Measurements from ENCODE around the gene DPEP3. TPM values are rescaled to one million over a fixed set of nuclear protein-coding genes. Genes with fewer than 3 reads are reported as not detected.
"Not testable (repeated sequence)": the region's sequence is repeated elsewhere in the genome, so short reads cannot be mapped to it uniquely, and the experiment has no call there.

DPEP3 gene
- total and polyA plus RNA-seq, 2 donors from 2014 or later, result 0.19 TPM; not detected in 1

- Histone ChIP-seq H3K4me1 (ENCODE audit: control insufficient read depth in 2 of 3, insufficient read depth in 2 of 3, low read depth in 1 of 3, low read length in 3 of 3) (no peaks in the 10 kb centered on the region), H3K27ac (ENCODE audit: low read depth in 2 of 2, low read length in 2 of 2) (no peak overlapping the region), H3K9ac (ENCODE audit: low read length in 3 of 3) (no peak overlapping the region), H3K27me3 (ENCODE audit: control insufficient read depth, insufficient read depth, low read length) (no peaks in the 10 kb centered on the region), H3K9me3 (ENCODE audit: control insufficient read depth in 2 of 3, insufficient read depth in 1 of 3, low read length in 3 of 3) (no peaks in the 10 kb centered on the region), H3K4me3 (ENCODE audit: low read length in 3 of 3) (no peak overlapping the region), H3K36me3 (ENCODE audit: control insufficient read depth in 2 of 3, insufficient read depth in 3 of 3, low read length in 3 of 3) (no peaks in the 10 kb centered on the region)
- TF ChIP-seq, protein P1, sequence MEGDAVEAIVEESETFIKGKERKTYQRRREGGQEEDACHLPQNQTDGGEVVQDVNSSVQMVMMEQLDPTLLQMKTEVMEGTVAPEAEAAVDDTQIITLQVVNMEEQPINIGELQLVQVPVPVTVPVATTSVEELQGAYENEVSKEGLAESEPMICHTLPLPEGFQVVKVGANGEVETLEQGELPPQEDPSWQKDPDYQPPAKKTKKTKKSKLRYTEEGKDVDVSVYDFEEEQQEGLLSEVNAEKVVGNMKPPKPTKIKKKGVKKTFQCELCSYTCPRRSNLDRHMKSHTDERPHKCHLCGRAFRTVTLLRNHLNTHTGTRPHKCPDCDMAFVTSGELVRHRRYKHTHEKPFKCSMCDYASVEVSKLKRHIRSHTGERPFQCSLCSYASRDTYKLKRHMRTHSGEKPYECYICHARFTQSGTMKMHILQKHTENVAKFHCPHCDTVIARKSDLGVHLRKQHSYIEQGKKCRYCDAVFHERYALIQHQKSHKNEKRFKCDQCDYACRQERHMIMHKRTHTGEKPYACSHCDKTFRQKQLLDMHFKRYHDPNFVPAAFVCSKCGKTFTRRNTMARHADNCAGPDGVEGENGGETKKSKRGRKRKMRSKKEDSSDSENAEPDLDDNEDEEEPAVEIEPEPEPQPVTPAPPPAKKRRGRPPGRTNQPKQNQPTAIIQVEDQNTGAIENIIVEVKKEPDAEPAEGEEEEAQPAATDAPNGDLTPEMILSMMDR (IDR thresholded peaks at IDR 0.05; ENCODE audit: borderline replicate concordance, extremely low read depth, insufficient read depth), result no peak
- intact Hi-C loops (cut with DNase I), result no loop called here
- no peak for FAIRE-seq
- no peak for DNase-seq
Measured at GRCh38 chr16:67975321-67976105, 4.8 kb downstream of the DPEP3 start.

DNA sequence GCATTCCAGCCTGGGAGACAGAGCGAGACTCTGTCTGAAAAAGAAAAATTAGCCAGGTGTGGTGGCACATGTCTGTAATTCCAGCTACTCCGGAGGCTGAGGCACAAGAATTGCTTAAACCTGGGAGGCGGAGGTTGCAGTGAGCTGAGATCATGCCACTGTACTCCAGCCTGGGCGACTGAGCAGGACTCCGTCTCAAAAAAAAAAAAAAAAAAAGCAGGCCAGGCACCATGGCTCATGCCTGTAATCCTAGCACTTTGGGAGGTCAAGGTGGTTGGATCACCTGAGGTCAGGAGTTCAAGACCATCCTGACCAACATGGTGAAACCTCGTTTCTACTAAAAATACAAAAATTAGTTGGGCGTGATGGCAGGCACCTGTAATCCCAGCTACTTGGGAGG, 8.0 kb downstream of the DPEP3 start:
- H3K27me3 ChIP-seq (ENCODE audit: control insufficient read depth, insufficient read depth, low read length); FAIRE-seq; H3K9ac ChIP-seq (ENCODE audit: low read length in 3 of 3); DNase-seq; H3K9me3 ChIP-seq (ENCODE audit: control insufficient read depth in 2 of 3, insufficient read depth in 1 of 3, low read length in 3 of 3); intact Hi-C loops (cut with DNase I); H3K36me3 ChIP-seq (ENCODE audit: control insufficient read depth in 2 of 3, insufficient read depth in 3 of 3, low read length in 3 of 3); H3K4me1 ChIP-seq (ENCODE audit: control insufficient read depth in 2 of 3, insufficient read depth in 2 of 3, low read depth in 1 of 3, low read length in 3 of 3); H3K4me3 ChIP-seq (ENCODE audit: low read length in 3 of 3); H3K27ac ChIP-seq (ENCODE audit: low read depth in 2 of 2, low read length in 2 of 2): not testable (repeated sequence)

- Histone ChIP-seq H3K27me3 (ENCODE audit: control insufficient read depth, insufficient read depth, low read length) (no peaks in the 10 kb centered on the region), H3K9ac (ENCODE audit: low read length in 3 of 3) (no peak overlapping the region), H3K4me3 (ENCODE audit: low read length in 3 of 3) (no peak overlapping the region), H3K4me1 (ENCODE audit: control insufficient read depth in 2 of 3, insufficient read depth in 2 of 3, low read depth in 1 of 3, low read length in 3 of 3) (peaks cover 0 to 13% (median 5%) of the 10 kb centered on the region in 3 donors), H3K9me3 (ENCODE audit: control insufficient read depth in 2 of 3, insufficient read depth in 1 of 3, low read length in 3 of 3) (no peaks in the 10 kb centered on the region), H3K27ac (ENCODE audit: low read depth in 2 of 2, low read length in 2 of 2) (no peak overlapping the region), H3K36me3 (ENCODE audit: control insufficient read depth in 2 of 3, insufficient read depth in 3 of 3, low read length in 3 of 3) (no peaks in the 10 kb centered on the region)
- TF ChIP-seq, protein P1 (IDR thresholded peaks at IDR 0.05; ENCODE audit: borderline replicate concordance, extremely low read depth, insufficient read depth), result no peak
- DNase-seq (no peak), FAIRE-seq (no peak)
- intact Hi-C loops (cut with DNase I), result no loop called here
Measured at GRCh38 chr16:67971111-67971510, 9.2 kb downstream of the DPEP3 start.

GRCh38 chr16:67969254-67970039, 10.9 kb downstream of the DPEP3 start:
- H3K4me1 ChIP-seq (ENCODE audit: control insufficient read depth in 2 of 3, insufficient read depth in 2 of 3, low read depth in 1 of 3, low read length in 3 of 3), result peaks cover 0 to 21% (median 7%) of the 10 kb centered on the region in 3 donors

More at GRCh38 chr16:67969254-67970039, 10.9 kb downstream of the DPEP3 start:
- Histone ChIP-seq H3K27me3 (ENCODE audit: control insufficient read depth, insufficient read depth, low read length) (no peaks in the 10 kb centered on the region), H3K36me3 (ENCODE audit: control insufficient read depth in 2 of 3, insufficient read depth in 3 of 3, low read length in 3 of 3) (no peaks in the 10 kb centered on the region), H3K9ac (ENCODE audit: low read length in 3 of 3) (peak overlapping the region; percentile 0 to 81 (median 1)), H3K27ac (ENCODE audit: low read depth in 2 of 2, low read length in 2 of 2) (peak overlapping the region; percentile 59 to 83), H3K4me3 (ENCODE audit: low read length in 3 of 3) (peak overlapping the region; percentile 58 to 93 (median 68)), H3K9me3 (ENCODE audit: control insufficient read depth in 2 of 3, insufficient read depth in 1 of 3, low read length in 3 of 3) (no peaks in the 10 kb centered on the region)
- peak in 4 of 5 donors; percentile 29 to 82 (median 57) for DNase-seq
- intact Hi-C loops (cut with DNase I), result no loop called here
- FAIRE-seq, result no peak
- TF ChIP-seq, protein P1 (IDR thresholded peaks at IDR 0.05; ENCODE audit: borderline replicate concordance, extremely low read depth, insufficient read depth), result no peak

Data from kidney (tissue), 14 donors.